Mesodermal cell (in vitro differentiated cells): Measurements from ENCODE around the gene ZNF654.

Experiments used
- H3K27ac ChIP-seq: 2 replicates; pipeline ENCODE4 v1.7.0; 2013; ENCODE audit warnings: mild to moderate bottlenecking, low read depth, low read length, moderate library complexity; ENCODE audit not compliant: severe bottlenecking
- H3K36me3 ChIP-seq: 2 replicates; pipeline ENCODE4 v1.7.1; 2013; ENCODE audit warnings: mild to moderate bottlenecking, low read length, moderate library complexity; ENCODE audit not compliant: control insufficient read depth, insufficient read depth
- H3K4me1 ChIP-seq: one replicate; pipeline ENCODE4 v1.7.1; 2013; ENCODE audit warnings: mild to moderate bottlenecking, low read length; ENCODE audit not compliant: insufficient read depth, control insufficient read depth, poor library complexity, severe bottlenecking
- H3K4me3 ChIP-seq: 2 replicates; pipeline ENCODE4 v1.7.0; 2013; ENCODE audit warnings: low read length, control low read depth, mild to moderate bottlenecking; ENCODE audit not compliant: insufficient read depth, poor library complexity, severe bottlenecking; ENCODE audit errors: extremely low read depth
- H3K9me3 ChIP-seq: 2 replicates; pipeline ENCODE4 v1.7.1; 2013; ENCODE audit warnings: mild to moderate bottlenecking, low read length, moderate library complexity; ENCODE audit not compliant: control insufficient read depth
- WGBS, 2 experiments: methylation state at CpG; one replicate each; pipeline ENCODE4 v1.1.5; 2013; ENCODE audit warnings: missing lambda C conversion rate in 2 of 2; ENCODE audit not compliant: insufficient coverage in 2 of 2; 5-methylcytosine and 5-hydroxymethylcytosine counted together

ZNF654 gene

DNA sequence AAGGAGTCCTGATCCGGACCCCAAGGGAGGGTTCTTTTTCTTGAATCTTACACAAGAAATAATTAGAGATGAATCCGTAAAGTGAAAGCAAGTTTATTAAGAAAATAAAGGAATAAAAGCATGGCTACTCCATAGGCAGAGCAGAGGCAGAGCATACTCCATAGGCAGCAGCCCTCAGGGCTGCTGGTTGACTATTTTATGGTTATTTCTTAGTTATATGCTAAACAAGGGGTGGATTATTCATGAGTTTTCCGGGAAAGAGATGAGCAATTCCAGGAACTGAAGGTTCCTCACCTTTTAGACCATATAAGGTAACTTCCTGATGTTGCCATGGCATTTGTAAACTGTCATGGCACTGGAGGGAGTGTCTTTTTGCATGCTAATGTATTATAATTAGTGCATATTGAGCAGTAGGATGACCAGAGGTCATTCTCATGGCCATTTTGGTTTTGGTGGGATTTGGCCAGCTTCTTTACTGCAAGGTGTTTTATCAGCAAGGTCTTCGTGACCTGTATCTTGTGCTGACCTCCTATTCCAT, 132.9 kb downstream of the ZNF654 start:
- Histone ChIP-seq H3K4me1 (no peaks in the 10 kb centered on the region), H3K9me3 (no peaks in the 10 kb centered on the region), H3K27ac (no peak overlapping the region), H3K36me3 (no peaks in the 10 kb centered on the region), H3K4me3 (no peak overlapping the region)
- 67 to 100% methylated on average over 1 to 3 of the region's 4 CpGs for WGBS, 2 experiments

DNA sequence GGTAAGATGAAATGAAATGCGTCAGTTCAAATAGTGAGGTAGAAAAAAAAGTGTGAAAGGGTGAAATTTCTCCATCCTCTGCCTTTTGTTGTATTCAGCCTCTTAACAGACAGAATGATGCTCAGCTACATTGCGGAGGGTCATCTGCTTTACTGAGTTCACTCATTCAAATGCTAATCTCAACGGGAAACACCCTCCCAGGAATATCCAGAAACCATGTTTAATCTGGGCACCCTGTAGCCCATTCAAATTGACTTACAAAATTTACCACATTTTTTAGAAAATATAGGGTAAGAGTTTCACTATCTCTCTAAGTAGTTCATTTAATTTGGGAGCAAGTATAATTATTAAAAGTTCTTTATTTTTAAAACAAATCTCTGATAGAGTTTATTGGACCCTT, 133.6 kb downstream of the ZNF654 start:
- Histone ChIP-seq H3K27ac (no peak overlapping the region), H3K4me1 (no peaks in the 10 kb centered on the region), H3K36me3 (no peaks in the 10 kb centered on the region), H3K4me3 (no peak overlapping the region), H3K9me3 (no peaks in the 10 kb centered on the region)
- WGBS, 2 experiments = no CpG with 5 or more reads among the region's 3 CpGs
